Lower lobe of right lung (tissue), 2 donors: ENCODE results near the gene GPR137. TPM values are rescaled to one million over a fixed set of nuclear protein-coding genes. Genes with fewer than 3 reads are reported as not detected.

ENCODE experiments used
- ATAC-seq, 2 donors: fragments of 200-7000 bp; cut with Tn5 transposase; one replicate each; pipeline ENCODE4 v1.9.1; 2020 to 2022; ENCODE audit warnings: mild to moderate bottlenecking in 2 of 2, moderate library complexity in 2 of 2
- DNase-seq: peaks from one replicate; pipeline ENCODE4 v3.0.0-alpha.2; 2020
- H3K27ac ChIP-seq: fragments of 200-600 bp; one replicate; pipeline ENCODE4 v1.8.0; 2022
- H3K27me3 ChIP-seq: fragments of 200-600 bp; one replicate; pipeline ENCODE4 v1.8.0; 2022; ENCODE audit warnings: low read depth
- H3K36me3 ChIP-seq: fragments of 200-600 bp; one replicate; pipeline ENCODE4 v1.8.0; 2022; ENCODE audit warnings: mild to moderate bottlenecking
- H3K4me1 ChIP-seq: fragments of 200-600 bp; one replicate; pipeline ENCODE4 v1.8.0; 2022
- H3K4me3 ChIP-seq: fragments of 200-600 bp; one replicate; pipeline ENCODE4 v1.8.0; 2022; ENCODE audit warnings: mild to moderate bottlenecking
- H3K9me3 ChIP-seq: fragments of 200-600 bp; one replicate; pipeline ENCODE4 v1.8.0; 2022
- CTCF ChIP-seq: fragments of 200-600 bp; IDR thresholded peaks from one replicate; pipeline ENCODE4 v1.8.0; 2022; ENCODE audit warnings: antibody characterized with exemption, mild to moderate bottlenecking
- intact Hi-C: fragments of 100-400 bp; cut with DNase I; formaldehyde crosslinking; loops from one replicate; pipeline ENCODE4 v1.11.0; 2022
- long read RNA-seq: library from polyadenylated mRNA; unstranded; transcript quantifications from one replicate; pipeline ENCODE4 v2.0.0, GENCODE V29; 2021
- total RNA-seq: library from RNA; stranded (reverse); fragmentation: NEBNext Ultra II Directional; extraction: Animal tissue kit (Norgen Biotek cat#: 25700); gene quantifications from one replicate; pipeline ENCODE4 v1.2.1, GENCODE V29; 2021
- donor health status: DM: no; HTN: yes; CAD: no; lungs with severe emphysema.

Gene GPR137
- 37.7 TPM for total RNA-seq
- long read RNA-seq, transcript GPR137-204 (7 exons, 1,596 nt), result major isoform, 9 of 47 reads
- long read RNA-seq, partial matches to known transcripts, result 3 of 47 reads
- long read RNA-seq, other reads (novel, unspliced or antisense), result 34 of 47 reads

GRCh38 chr11:64284962-64285884, at the start of gene GPR137:
Gene GPR137 (plus strand): TSS chr11:64285848. CDS start chr11:64286525, 677 bp downstream.
- intact Hi-C loops, result no loop called here
- TF ChIP-seq CTCF, result no peak
- ATAC-seq, result peak; percentile 89 to 91
- peaks cover 22% of the 10 kb centered on the region for H3K4me1 ChIP-seq
- DNase-seq, result peak; percentile 90
- peaks cover 19% of the 10 kb centered on the region for H3K36me3 ChIP-seq
- no peaks in the 10 kb centered on the region for H3K27me3 ChIP-seq
- H3K4me3 ChIP-seq, result peak within 1 kb of the TSS; percentile 77
- no peaks in the 10 kb centered on the region for H3K9me3 ChIP-seq
- H3K27ac ChIP-seq, result peak within 1 kb of the TSS; percentile 93

- ATAC-seq (peak in 1 of 2 donors; percentile 2), DNase-seq (peak; percentile 88)
- H3K27me3 ChIP-seq, result no peaks in the 10 kb centered on the region
- peaks cover 64% of the 10 kb centered on the region for H3K4me1 ChIP-seq
- peak overlapping the region; percentile 14 for H3K4me3 ChIP-seq
- peak overlapping the region; percentile 99 for H3K27ac ChIP-seq
- H3K36me3 ChIP-seq, result peaks cover 23% of the 10 kb centered on the region
- H3K9me3 ChIP-seq, result no peaks in the 10 kb centered on the region
- TF ChIP-seq CTCF, result no peak
- intact Hi-C loops, result no loop called here
These were observed 48.1 kb upstream of the GPR137 start for GRCh38 chr11:64237484-64237951.

- DNase-seq, result no peak
- ATAC-seq, result no peak
- Histone ChIP-seq H3K9me3 (no peaks in the 10 kb centered on the region), H3K27ac (peak overlapping the region; percentile 99), H3K4me1 (peaks cover 64% of the 10 kb centered on the region), H3K27me3 (no peaks in the 10 kb centered on the region), H3K36me3 (peaks cover 24% of the 10 kb centered on the region), H3K4me3 (no peak overlapping the region)
- intact Hi-C loops, result no loop called here
- no peak for TF ChIP-seq CTCF
These were observed 47.6 kb upstream of the GPR137 start for GRCh38 chr11:64238076-64238475.

GRCh38 chr11:64238999-64239398, 46.6 kb upstream of the GPR137 start:
- Histone ChIP-seq H3K4me3 (no peak overlapping the region), H3K4me1 (peaks cover 56% of the 10 kb centered on the region), H3K27ac (peak overlapping the region; percentile 99), H3K9me3 (no peaks in the 10 kb centered on the region), H3K36me3 (peaks cover 33% of the 10 kb centered on the region), H3K27me3 (no peaks in the 10 kb centered on the region)
- TF ChIP-seq CTCF, result no peak
- no peak for ATAC-seq
- no peak for DNase-seq
- intact Hi-C loops, result no loop called here

- Histone ChIP-seq H3K9me3 (no peaks in the 10 kb centered on the region), H3K36me3 (peaks cover 36% of the 10 kb centered on the region), H3K27ac (peak overlapping the region; percentile 99), H3K4me1 (peaks cover 57% of the 10 kb centered on the region), H3K27me3 (no peaks in the 10 kb centered on the region), H3K4me3 (peak overlapping the region; percentile 77)
- no peak for ATAC-seq
- intact Hi-C loops, result no loop called here
- no peak for DNase-seq
- no peak for TF ChIP-seq CTCF
These were observed 45.8 kb upstream of the GPR137 start for GRCh38 chr11:64239662-64240434.
